HEK293 (cell line): Measurements from ENCODE around the gene TICRR.

Source experiments
- CTCF ChIA-PET: fragments of 350-600 bp; formaldehyde crosslinking; extraction: SDS; loops from one replicate; lab custom pipeline; 2021; ENCODE audit warnings: antibody characterized with exemption; lab: Yijun Ruan, JAX
- POLR2A ChIA-PET: fragments of 300-600 bp; formaldehyde crosslinking; extraction: SDS; loops from one replicate; lab custom pipeline; 2020; ENCODE audit warnings: antibody characterized with exemption, inconsistent platforms; lab: Yijun Ruan, JAX
- H3K27ac ChIP-seq: fragments of 200-500 bp; sonication (Bioruptor generic); 2 replicates; pipeline ENCODE4 v1.5.1; 2014; ENCODE audit warnings: low read depth, low read length, control low read depth, inconsistent platforms; ENCODE audit errors: extremely low read depth
- H3K36me3 ChIP-seq, 2 experiments: fragments of 200-500 bp in 1 of 2; sonication (Bioruptor generic) in 1 of 2; 1 replicate in 1 of 2; 2 replicates in 1 of 2; pipeline ENCODE4 v1.5.1; 2014 to 2017; ENCODE audit warnings: inconsistent platforms in 2 of 2, low read length in 2 of 2; ENCODE audit not compliant: control insufficient read depth in 2 of 2, insufficient read depth in 1 of 2
- H3K4me1 ChIP-seq: fragments of 200-500 bp; sonication (Bioruptor generic); 2 replicates; pipeline ENCODE4 v1.5.1; 2014; ENCODE audit warnings: mild to moderate bottlenecking, low read length, inconsistent platforms; ENCODE audit not compliant: control insufficient read depth, insufficient read depth
- H3K4me3 ChIP-seq: 2 replicates; pipeline ENCODE4 v1.5.1; 2011; ENCODE audit warnings: low read depth, mild to moderate bottlenecking, control low read depth, low read length, moderate library complexity
- H3K9me3 ChIP-seq: fragments of 200-500 bp; sonication (Bioruptor generic); 2 replicates; pipeline ENCODE4 v1.5.1; 2014; ENCODE audit warnings: low read depth, low read length, inconsistent platforms; ENCODE audit not compliant: control insufficient read depth, insufficient read depth
- HOXD13 ChIP-seq: sonication (generic); formaldehyde crosslinking; IDR thresholded peaks from 2 replicates; pipeline ENCODE4 v1.8.0; 2022; ENCODE audit warnings: missing genetic modification reagents, borderline replicate concordance
- TRIM28 ChIP-seq: IDR thresholded peaks from 2 replicates; pipeline ENCODE4 v1.6.1; 2011; ENCODE audit warnings: low read length, control low read depth, borderline replicate concordance
- ZBTB17 ChIP-seq: fragments of 450-650 bp; formaldehyde crosslinking; IDR thresholded peaks from 2 replicates; pipeline ENCODE4 v1.5.1; 2016; ENCODE audit warnings: missing biosample characterization, missing genetic modification characterization
- ZBTB20 ChIP-seq: fragments of 450-650 bp; formaldehyde crosslinking; IDR thresholded peaks from 2 replicates; pipeline ENCODE4 v1.5.1; 2016; ENCODE audit warnings: missing biosample characterization, missing genetic modification characterization
- ZNF175 ChIP-seq: fragments of 450-650 bp; formaldehyde crosslinking; IDR thresholded peaks from 2 replicates; pipeline ENCODE4 v1.5.1; 2016; ENCODE audit warnings: missing biosample characterization, missing genetic modification characterization
- ZNF529 ChIP-seq: fragments of 450-650 bp; formaldehyde crosslinking; IDR thresholded peaks from 2 replicates; pipeline ENCODE4 v1.5.1; 2017; ENCODE audit warnings: missing genetic modification characterization, missing biosample characterization; ENCODE audit not compliant: insufficient replicate concordance
- ZNF626 ChIP-seq: fragments of 450-650 bp; sonication (Bioruptor Pico); formaldehyde crosslinking; IDR thresholded peaks from 2 replicates; pipeline ENCODE4 v1.5.1; 2018; ENCODE audit warnings: missing biosample characterization, missing genetic modification characterization, inconsistent platforms
- ZNF660 ChIP-seq: fragments of 450-650 bp; IDR thresholded peaks from 2 replicates; pipeline ENCODE4 v1.5.1; 2018; ENCODE audit warnings: missing biosample characterization, mild to moderate bottlenecking, missing genetic modification characterization
- ZNF747 ChIP-seq: fragments of 450-650 bp; formaldehyde crosslinking; IDR thresholded peaks from 2 replicates; pipeline ENCODE4 v1.5.1; 2016; ENCODE audit warnings: missing biosample characterization, missing genetic modification characterization
- ZNF792 ChIP-seq: fragments of 450-650 bp; formaldehyde crosslinking; IDR thresholded peaks from 2 replicates; pipeline ENCODE4 v1.5.1; 2016; ENCODE audit warnings: missing biosample characterization, missing genetic modification characterization
- ZNF830 ChIP-seq: fragments of 450-650 bp; IDR thresholded peaks from 2 replicates; pipeline ENCODE4 v1.5.0; 2018; ENCODE audit warnings: missing biosample characterization, missing genetic modification characterization, low read depth, mild to moderate bottlenecking, moderate library complexity
- TF ChIP-seq, protein P1 (sequence below): fragments of 450-650 bp; formaldehyde crosslinking; IDR thresholded peaks from 2 replicates; pipeline ENCODE4 v1.5.0; 2017; ENCODE audit warnings: missing biosample characterization, missing genetic modification characterization, borderline replicate concordance
- TF ChIP-seq, protein P2 (sequence below): fragments of 450-650 bp; formaldehyde crosslinking; conservative IDR thresholded peaks from 2 replicates; pipeline ENCODE4 v1.5.1; 2016; ENCODE audit warnings: low read depth, missing biosample characterization, missing genetic modification characterization
- TF ChIP-seq, protein P3 (sequence below): fragments of 450-650 bp; formaldehyde crosslinking; IDR thresholded peaks from 2 replicates; pipeline ENCODE4 v1.5.1; 2016; ENCODE audit warnings: missing biosample characterization, missing genetic modification characterization
- TF ChIP-seq, protein P4 (sequence below): fragments of 450-650 bp; formaldehyde crosslinking; IDR thresholded peaks from 2 replicates; pipeline ENCODE4 v1.5.1; 2017; ENCODE audit warnings: missing biosample characterization, missing genetic modification characterization

Gene TICRR

DNA sequence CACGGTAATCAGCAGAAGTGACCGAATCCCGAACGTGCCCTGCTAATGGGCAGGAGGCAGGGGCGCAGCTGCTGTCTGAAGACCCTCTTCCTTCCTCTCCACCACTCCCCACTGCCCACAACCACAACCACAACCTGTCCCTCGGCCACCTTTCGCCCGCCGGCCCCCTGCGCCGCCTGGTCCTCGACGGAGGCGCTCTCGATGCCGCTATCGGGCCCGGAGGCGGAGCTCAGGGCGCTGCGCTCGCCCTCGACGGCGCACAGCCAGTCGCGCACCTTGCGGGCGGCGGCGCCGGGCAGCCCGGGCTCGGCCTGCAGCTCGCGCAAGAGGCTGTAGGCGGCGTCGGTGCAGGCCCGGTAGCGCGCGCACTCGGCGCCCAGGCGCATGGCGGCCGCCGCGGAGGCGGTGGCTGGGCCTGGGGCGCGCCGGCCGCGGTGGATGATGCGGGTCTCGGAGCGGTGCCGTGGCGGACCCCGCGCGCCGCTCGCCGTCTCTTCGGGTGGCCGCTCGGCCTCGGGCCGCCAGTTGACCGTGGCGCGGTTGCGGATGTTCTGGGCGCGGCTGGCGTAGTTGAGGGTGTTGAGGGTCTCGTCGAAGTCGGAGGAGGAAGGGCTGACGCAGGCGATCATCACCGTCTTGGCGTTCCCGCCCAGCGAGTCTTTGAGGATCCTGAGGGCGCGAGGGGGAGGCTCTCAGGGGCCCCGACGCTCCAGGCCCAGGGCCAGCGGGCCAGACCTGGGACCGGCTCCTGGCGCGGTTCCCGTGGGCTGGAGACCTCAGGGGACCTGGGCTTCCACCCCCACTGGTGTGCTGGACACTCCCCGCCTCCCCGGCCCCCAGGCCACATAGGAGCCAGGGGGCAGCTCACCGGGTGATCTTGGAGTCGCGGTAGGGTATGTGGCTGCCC lies 73.1 kb downstream of the TICRR start:
- no peak for TF ChIP-seq ZNF747 (tag by site-specific recombination)
- Histone ChIP-seq H3K27ac (no peak overlapping the region), H3K4me3 (no peak overlapping the region), H3K4me1 (no peaks in the 10 kb centered on the region), H3K36me3 (peaks cover 27 to 81% of the 10 kb centered on the region in 2 experiments), H3K9me3 (no peaks in the 10 kb centered on the region)
- POLR2A ChIA-PET = interaction anchor here (0.9 kb wide), 1 partner anchor 102 kb away, joined by 3 read pairs; no protein-coding TSS in a partner anchor
- CTCF ChIA-PET = interaction anchor here (0.6 to 3.3 kb wide), 18 partner anchors 8 to 439 kb away, joined by 3 to 36 read pairs (median 4); partner anchors contain the start of gene MESP1

DNA sequence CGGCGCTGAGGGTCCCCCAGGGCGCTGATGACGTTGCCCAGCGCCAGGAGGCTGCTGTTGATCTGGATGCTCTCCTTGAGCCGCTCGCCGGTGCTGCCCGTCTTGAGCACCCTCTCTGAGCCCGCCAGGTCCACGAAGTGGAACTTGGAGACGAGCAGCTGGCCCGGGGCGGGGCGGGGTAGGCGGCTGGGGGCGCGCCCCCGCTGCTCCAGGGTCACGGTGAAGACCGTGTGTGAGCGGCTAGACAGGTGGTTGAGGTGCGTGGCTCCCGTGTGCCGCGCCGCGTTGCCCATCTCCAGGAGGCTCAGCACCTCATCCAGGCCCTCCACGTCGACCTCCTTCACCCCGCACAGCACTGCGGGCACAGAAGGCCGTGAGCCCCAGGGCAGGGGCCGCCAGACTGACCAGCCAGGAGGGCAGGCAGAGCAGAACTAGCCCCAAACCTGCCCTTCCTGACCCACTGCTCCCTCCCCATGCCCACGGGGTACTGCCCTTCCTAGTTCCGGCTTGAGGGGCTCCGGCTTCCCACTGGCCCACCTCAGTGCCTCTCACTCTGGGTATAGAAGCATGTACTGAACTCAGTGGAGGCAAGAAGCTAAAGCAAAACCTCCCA lies 73.8 kb downstream of the TICRR start:
- H3K36me3 ChIP-seq = peaks cover 20 to 77% of the 10 kb centered on the region in 2 experiments
- no peak overlapping the region for H3K27ac ChIP-seq
- ChIA-PET POLR2A (no interaction called here), CTCF (interaction anchor here (0.6 to 1.0 kb wide), 4 partner anchors 9 to 745 kb away, joined by 3 read pairs; no protein-coding TSS in a partner anchor)
- H3K4me3 ChIP-seq = no peak overlapping the region
- no peaks in the 10 kb centered on the region for H3K9me3 ChIP-seq
- 0 out of 2 replicates have a peak, but pooled peaks cover under 1% of the 10 kb centered on the region for H3K4me1 ChIP-seq
- TF ChIP-seq TRIM28 = no peak
- no peak for TF ChIP-seq ZNF175 (tag by site-specific recombination)
- no peak for TF ChIP-seq ZNF792 (tag by site-specific recombination)
- TF ChIP-seq, protein P1, sequence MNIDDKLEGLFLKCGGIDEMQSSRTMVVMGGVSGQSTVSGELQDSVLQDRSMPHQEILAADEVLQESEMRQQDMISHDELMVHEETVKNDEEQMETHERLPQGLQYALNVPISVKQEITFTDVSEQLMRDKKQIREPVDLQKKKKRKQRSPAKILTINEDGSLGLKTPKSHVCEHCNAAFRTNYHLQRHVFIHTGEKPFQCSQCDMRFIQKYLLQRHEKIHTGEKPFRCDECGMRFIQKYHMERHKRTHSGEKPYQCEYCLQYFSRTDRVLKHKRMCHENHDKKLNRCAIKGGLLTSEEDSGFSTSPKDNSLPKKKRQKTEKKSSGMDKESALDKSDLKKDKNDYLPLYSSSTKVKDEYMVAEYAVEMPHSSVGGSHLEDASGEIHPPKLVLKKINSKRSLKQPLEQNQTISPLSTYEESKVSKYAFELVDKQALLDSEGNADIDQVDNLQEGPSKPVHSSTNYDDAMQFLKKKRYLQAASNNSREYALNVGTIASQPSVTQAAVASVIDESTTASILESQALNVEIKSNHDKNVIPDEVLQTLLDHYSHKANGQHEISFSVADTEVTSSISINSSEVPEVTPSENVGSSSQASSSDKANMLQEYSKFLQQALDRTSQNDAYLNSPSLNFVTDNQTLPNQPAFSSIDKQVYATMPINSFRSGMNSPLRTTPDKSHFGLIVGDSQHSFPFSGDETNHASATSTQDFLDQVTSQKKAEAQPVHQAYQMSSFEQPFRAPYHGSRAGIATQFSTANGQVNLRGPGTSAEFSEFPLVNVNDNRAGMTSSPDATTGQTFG (tag by site-specific recombination) = no peak
- no peak for TF ChIP-seq ZNF529 (tag by site-specific recombination)
- TF ChIP-seq ZNF626 = no peak
- TF ChIP-seq, protein P2, sequence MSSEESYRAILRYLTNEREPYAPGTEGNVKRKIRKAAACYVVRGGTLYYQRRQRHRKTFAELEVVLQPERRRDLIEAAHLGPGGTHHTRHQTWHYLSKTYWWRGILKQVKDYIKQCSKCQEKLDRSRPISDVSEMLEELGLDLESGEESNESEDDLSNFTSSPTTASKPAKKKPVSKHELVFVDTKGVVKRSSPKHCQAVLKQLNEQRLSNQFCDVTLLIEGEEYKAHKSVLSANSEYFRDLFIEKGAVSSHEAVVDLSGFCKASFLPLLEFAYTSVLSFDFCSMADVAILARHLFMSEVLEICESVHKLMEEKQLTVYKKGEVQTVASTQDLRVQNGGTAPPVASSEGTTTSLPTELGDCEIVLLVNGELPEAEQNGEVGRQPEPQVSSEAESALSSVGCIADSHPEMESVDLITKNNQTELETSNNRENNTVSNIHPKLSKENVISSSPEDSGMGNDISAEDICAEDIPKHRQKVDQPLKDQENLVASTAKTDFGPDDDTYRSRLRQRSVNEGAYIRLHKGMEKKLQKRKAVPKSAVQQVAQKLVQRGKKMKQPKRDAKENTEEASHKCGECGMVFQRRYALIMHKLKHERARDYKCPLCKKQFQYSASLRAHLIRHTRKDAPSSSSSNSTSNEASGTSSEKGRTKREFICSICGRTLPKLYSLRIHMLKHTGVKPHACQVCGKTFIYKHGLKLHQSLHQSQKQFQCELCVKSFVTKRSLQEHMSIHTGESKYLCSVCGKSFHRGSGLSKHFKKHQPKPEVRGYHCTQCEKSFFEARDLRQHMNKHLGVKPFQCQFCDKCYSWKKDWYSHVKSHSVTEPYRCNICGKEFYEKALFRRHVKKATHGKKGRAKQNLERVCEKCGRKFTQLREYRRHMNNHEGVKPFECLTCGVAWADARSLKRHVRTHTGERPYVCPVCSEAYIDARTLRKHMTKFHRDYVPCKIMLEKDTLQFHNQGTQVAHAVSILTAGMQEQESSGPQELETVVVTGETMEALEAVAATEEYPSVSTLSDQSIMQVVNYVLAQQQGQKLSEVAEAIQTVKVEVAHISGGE (tag by site-specific recombination) = no peak
- TF ChIP-seq ZBTB17 (tag by site-specific recombination) = no peak
- TF ChIP-seq, protein P3, sequence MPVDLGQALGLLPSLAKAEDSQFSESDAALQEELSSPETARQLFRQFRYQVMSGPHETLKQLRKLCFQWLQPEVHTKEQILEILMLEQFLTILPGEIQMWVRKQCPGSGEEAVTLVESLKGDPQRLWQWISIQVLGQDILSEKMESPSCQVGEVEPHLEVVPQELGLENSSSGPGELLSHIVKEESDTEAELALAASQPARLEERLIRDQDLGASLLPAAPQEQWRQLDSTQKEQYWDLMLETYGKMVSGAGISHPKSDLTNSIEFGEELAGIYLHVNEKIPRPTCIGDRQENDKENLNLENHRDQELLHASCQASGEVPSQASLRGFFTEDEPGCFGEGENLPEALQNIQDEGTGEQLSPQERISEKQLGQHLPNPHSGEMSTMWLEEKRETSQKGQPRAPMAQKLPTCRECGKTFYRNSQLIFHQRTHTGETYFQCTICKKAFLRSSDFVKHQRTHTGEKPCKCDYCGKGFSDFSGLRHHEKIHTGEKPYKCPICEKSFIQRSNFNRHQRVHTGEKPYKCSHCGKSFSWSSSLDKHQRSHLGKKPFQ = no peak
- TF ChIP-seq, protein P4, sequence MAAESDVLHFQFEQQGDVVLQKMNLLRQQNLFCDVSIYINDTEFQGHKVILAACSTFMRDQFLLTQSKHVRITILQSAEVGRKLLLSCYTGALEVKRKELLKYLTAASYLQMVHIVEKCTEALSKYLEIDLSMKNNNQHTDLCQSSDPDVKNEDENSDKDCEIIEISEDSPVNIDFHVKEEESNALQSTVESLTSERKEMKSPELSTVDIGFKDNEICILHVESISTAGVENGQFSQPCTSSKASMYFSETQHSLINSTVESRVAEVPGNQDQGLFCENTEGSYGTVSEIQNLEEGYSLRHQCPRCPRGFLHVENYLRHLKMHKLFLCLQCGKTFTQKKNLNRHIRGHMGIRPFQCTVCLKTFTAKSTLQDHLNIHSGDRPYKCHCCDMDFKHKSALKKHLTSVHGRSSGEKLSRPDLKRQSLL (tag by site-specific recombination) = no peak
- no peak for TF ChIP-seq ZBTB20 (tag by site-specific recombination)
- no peak for TF ChIP-seq HOXD13 (CRISPR knock-in tag)
- no peak for TF ChIP-seq ZNF830 (tag by site-specific recombination)
- no peak for TF ChIP-seq ZNF660 (tag by site-specific recombination)
